WTC11 (cell line): ENCODE data around the gene CYGB. TPM values are rescaled to one million over a fixed set of nuclear protein-coding genes. Genes with fewer than 3 reads are reported as not detected.

Source experiments
- ATAC-seq: fragments of 200-7000 bp; cut with Tn5 transposase; 2 replicates; pipeline ENCODE4 v1.10.0; 2021; ENCODE audit warnings: mild to moderate bottlenecking, moderate library complexity
- CTCF ChIA-PET: fragments of 300-600 bp; sonication (Branson Sonifier 250); formaldehyde crosslinking; loops from one replicate; lab custom pipeline; 2021; ENCODE audit warnings: antibody characterized with exemption; lab: Charles Lee
- POLR2A ChIA-PET: fragments of 350-600 bp; sonication (Branson Sonifier 250); formaldehyde crosslinking; loops from one replicate; lab custom pipeline; 2021; ENCODE audit warnings: antibody characterized with exemption; lab: Charles Lee
- DNase-seq: peaks from one replicate; pipeline ENCODE4 v3.0.0; 2021; ENCODE audit warnings: low spot score
- H3K27ac Mint-ChIP-seq: 2 replicates; pipeline ENCODE4 v1.8.0; 2021; ENCODE audit warnings: mixed read lengths
- H3K27me3 Mint-ChIP-seq: 2 replicates; pipeline ENCODE4 v1.8.0; 2021; ENCODE audit warnings: low read depth, mild to moderate bottlenecking, moderate library complexity, mixed read lengths
- H3K36me3 Mint-ChIP-seq: 2 replicates; pipeline ENCODE4 v1.8.0; 2021; ENCODE audit warnings: mixed read lengths
- H3K4me1 Mint-ChIP-seq: 2 replicates; pipeline ENCODE4 v1.8.0; 2022; ENCODE audit warnings: mixed read lengths
- H3K4me3 Mint-ChIP-seq: 2 replicates; pipeline ENCODE4 v1.8.0; 2021; ENCODE audit warnings: mild to moderate bottlenecking, moderate library complexity, mixed read lengths
- H3K9me3 Mint-ChIP-seq: 2 replicates; pipeline ENCODE4 v1.8.0; 2021; ENCODE audit warnings: mixed read lengths
- ARID4B ChIP-seq: sonication (generic); formaldehyde crosslinking; IDR thresholded peaks from 2 replicates; pipeline ENCODE4 v1.8.0; 2023; ENCODE audit warnings: missing genetic modification reagents, mild to moderate bottlenecking, borderline replicate concordance
- ELF4 ChIP-seq: sonication (generic); formaldehyde crosslinking; IDR thresholded peaks from 2 replicates; pipeline ENCODE4 v1.8.1; 2022; ENCODE audit warnings: low read depth, mild to moderate bottlenecking, moderate library complexity, missing genetic modification reagents
- GABPB1 ChIP-seq: sonication (generic); formaldehyde crosslinking; IDR thresholded peaks from 2 replicates; pipeline ENCODE4 v1.8.1; 2023; ENCODE audit warnings: mild to moderate bottlenecking, missing genetic modification reagents
- HMGA2 ChIP-seq: fragments of 250-450 bp; sonication (Bioruptor Pico); IDR thresholded peaks from 2 replicates; pipeline ENCODE4 v1.4.0; 2021; ENCODE audit warnings: mild to moderate bottlenecking, moderate library complexity
- JAZF1 ChIP-seq: fragments of 250-450 bp; sonication (Bioruptor Pico); IDR thresholded peaks from 2 replicates; pipeline ENCODE4 v1.9.0; 2021; ENCODE audit warnings: moderate library complexity, mild to moderate bottlenecking, inconsistent platforms
- KAT7 ChIP-seq: sonication (generic); formaldehyde crosslinking; IDR thresholded peaks from 2 replicates; pipeline ENCODE4 v1.8.1; 2023; ENCODE audit warnings: missing genetic modification reagents, mild to moderate bottlenecking, borderline replicate concordance
- NFE2L1 ChIP-seq: sonication (generic); formaldehyde crosslinking; IDR thresholded peaks from 2 replicates; pipeline ENCODE4 v1.8.1; 2023; ENCODE audit warnings: missing genetic modification reagents
- NR1H2 ChIP-seq: sonication (generic); formaldehyde crosslinking; IDR thresholded peaks from 2 replicates; pipeline ENCODE4 v1.9.0; 2021; ENCODE audit warnings: mild to moderate bottlenecking, moderate library complexity, missing genetic modification reagents
- STAT6 ChIP-seq: sonication (generic); formaldehyde crosslinking; conservative IDR thresholded peaks from 2 replicates; pipeline ENCODE4 v1.8.1; 2023; ENCODE audit warnings: mild to moderate bottlenecking, low read depth, missing genetic modification reagents, moderate library complexity
- TCF7 ChIP-seq: sonication (generic); formaldehyde crosslinking; IDR thresholded peaks from 2 replicates; pipeline ENCODE4 v1.8.0; 2022; ENCODE audit warnings: mild to moderate bottlenecking, low read depth, missing genetic modification reagents, moderate library complexity
- USF2 ChIP-seq: sonication (generic); formaldehyde crosslinking; IDR thresholded peaks from 2 replicates; pipeline ENCODE4 v1.8.1; 2023; ENCODE audit warnings: mild to moderate bottlenecking, missing genetic modification reagents, moderate library complexity
- total RNA-seq: library from RNA; stranded (reverse); gene quantifications from 3 replicates; pipeline ENCODE4 v1.2.3, GENCODE V29; 2021

Gene CYGB
- total RNA-seq, 1 experiment from 2014 or later = 3.6 TPM

- POLR2A ChIA-PET = no interaction called here
- H3K27me3 Mint-ChIP-seq = no peaks in the 10 kb centered on the region
Observed at GRCh38 chr17:76570877-76571471, 33.5 kb upstream of the CYGB start.

GRCh38 chr17:76570457-76570856 lies 32.9 kb upstream of the CYGB start:
- no peaks in the 10 kb centered on the region for H3K27me3 Mint-ChIP-seq
- TF ChIP-seq JAZF1 (CRISPR knock-in tag) = no peak
- TF ChIP-seq HMGA2 (CRISPR knock-in tag) = no peak
- TF ChIP-seq NR1H2 (CRISPR knock-in tag) = no peak
- TF ChIP-seq, all 79 proteins: peak for 0
- POLR2A ChIA-PET = interaction anchor here (1.0 kb wide), 1 partner anchor 13 kb away, joined by 3 read pairs; no protein-coding TSS in a partner anchor
- Mint-ChIP-seq H3K4me1 (peaks cover 33% of the 10 kb centered on the region), H3K9me3 (no peaks in the 10 kb centered on the region), H3K27ac (no peak overlapping the region), H3K4me3 (no peak overlapping the region), H3K36me3 (peaks cover 13% of the 10 kb centered on the region)
- CTCF ChIA-PET = interaction anchor here (1.3 to 3.0 kb wide), 4 partner anchors 9 to 111 kb away, joined by 4 to 16 read pairs (median 4); no protein-coding TSS in a partner anchor
- no peak for DNase-seq
- ATAC-seq = no peak

More at GRCh38 chr17:76570877-76571471, 33.5 kb upstream of the CYGB start:
- ATAC-seq (no peak), DNase-seq (no peak)
- Mint-ChIP-seq H3K9me3 (no peaks in the 10 kb centered on the region), H3K4me3 (no peak overlapping the region), H3K36me3 (peaks cover 8% of the 10 kb centered on the region; the same call in 1 of the 2 replicates), H3K4me1 (peaks cover 29% of the 10 kb centered on the region), H3K27ac (no peak overlapping the region)
- CTCF ChIA-PET = interaction anchor here (1.3 to 3.1 kb wide), 5 partner anchors 9 to 111 kb away, joined by 4 to 16 read pairs (median 5); no protein-coding TSS in a partner anchor
- TF ChIP-seq TCF7 (CRISPR knock-in tag) (no peak), GABPB1 (peak; percentile 28; the same call in 1 of the 2 replicates)

GRCh38 chr17:76569607-76570279 lies 32.2 kb upstream of the CYGB start:
- H3K4me1 Mint-ChIP-seq = peaks cover 36% of the 10 kb centered on the region
- no peaks in the 10 kb centered on the region for H3K27me3 Mint-ChIP-seq
- peaks cover 20% of the 10 kb centered on the region for H3K36me3 Mint-ChIP-seq
- H3K4me3 Mint-ChIP-seq = no peak overlapping the region
- no peak for DNase-seq
- ATAC-seq = no peak
- ChIA-PET POLR2A (interaction anchor here (0.5 to 1.0 kb wide), 3 partner anchors 13 to 734 kb away, joined by 3 to 5 read pairs (median 3); no protein-coding TSS in a partner anchor), CTCF (interaction anchor here (0.6 to 4.8 kb wide), 7 partner anchors 10 to 112 kb away, joined by 3 to 45 read pairs (median 5); no protein-coding TSS in a partner anchor)
- H3K9me3 Mint-ChIP-seq = no peaks in the 10 kb centered on the region
- no peak overlapping the region for H3K27ac Mint-ChIP-seq
- TF ChIP-seq ELF4 (CRISPR knock-in tag) = no peak
- TF ChIP-seq, all 79 proteins: peak for 0

GRCh38 chr17:76568811-76569221 lies 31.3 kb upstream of the CYGB start:
- ChIA-PET CTCF (interaction anchor here (0.5 to 4.8 kb wide), 8 partner anchors 10 to 113 kb away, joined by 3 to 45 read pairs (median 12); no protein-coding TSS in a partner anchor), POLR2A (no interaction called here)
- no peak for DNase-seq
- Mint-ChIP-seq H3K4me1 (peaks cover 36% of the 10 kb centered on the region), H3K27me3 (no peaks in the 10 kb centered on the region), H3K27ac (no peak overlapping the region), H3K36me3 (peaks cover 25% of the 10 kb centered on the region), H3K9me3 (no peaks in the 10 kb centered on the region), H3K4me3 (no peak overlapping the region)
- peak; percentile 27 for ATAC-seq
- 0 out of 2 replicates have a peak, but pooled peaks have one; percentile 21 for TF ChIP-seq NFE2L1 (CRISPR knock-in tag)
- TF ChIP-seq KAT7 = no peak

- Mint-ChIP-seq H3K27me3 (no peaks in the 10 kb centered on the region), H3K9me3 (no peaks in the 10 kb centered on the region), H3K36me3 (peaks cover 31% of the 10 kb centered on the region), H3K27ac (peak overlapping the region; percentile 84), H3K4me3 (no peak overlapping the region), H3K4me1 (peaks cover 38% of the 10 kb centered on the region)
- CTCF ChIA-PET = interaction anchor here (0.8 to 4.8 kb wide), 15 partner anchors 10 to 140 kb away, joined by 3 to 45 read pairs (median 7); no protein-coding TSS in a partner anchor
- ATAC-seq = peak; percentile 23
- POLR2A ChIA-PET = interaction anchor here (0.5 to 1.2 kb wide), 3 partner anchors 9 to 1029 kb away, joined by 3 read pairs; no protein-coding TSS in a partner anchor
- DNase-seq = no peak
- no peak for TF ChIP-seq ARID4B
- TF ChIP-seq USF2 (CRISPR knock-in tag) = peak; percentile 43; the same call in 1 of the 2 replicates
- no peak for TF ChIP-seq STAT6 (CRISPR knock-in tag)
Observed at GRCh38 chr17:76567634-76568432, 30.3 kb upstream of the CYGB start.
